GM18520 (cell line): Measurements from ENCODE around the gene AMPD2.
"Not testable (repeated sequence)": the region's sequence is repeated elsewhere in the genome, so short reads cannot be mapped to it uniquely, and the experiment has no call there.

ENCODE experiments used
- ATAC-seq: cut with Tn5 transposase; IDR thresholded peaks from one replicate; pipeline ENCODE4 v1.9.1; 2021; ENCODE audit not compliant: unreplicated experiment

Gene AMPD2

GRCh38 chr1:109676683-109677381 is 57.2 kb downstream of the AMPD2 start:
- ATAC-seq = not testable (repeated sequence)

GRCh38 chr1:109677459-109677858 is 57.8 kb downstream of the AMPD2 start:
- ATAC-seq = no peak

GRCh38 chr1:109678637-109679036 is 59.0 kb downstream of the AMPD2 start:
- not testable (repeated sequence) for ATAC-seq
